Non-pigmented ciliary epithelial cell (primary cell): ENCODE data around the gene RDH14.

ENCODE experiments used
- DNase-seq: peaks from one replicate; pipeline ENCODE4 v3.0.0-alpha.2; 2010; ENCODE audit warnings: low read depth

The RDH14 gene

GRCh38 chr2:18560031-18560796, at the start of gene RDH14:
Gene RDH14 (minus strand): TSS chr2:18560653. CDS start chr2:18560572, 81 bp downstream.
- peak; percentile 64 for DNase-seq

DNA sequence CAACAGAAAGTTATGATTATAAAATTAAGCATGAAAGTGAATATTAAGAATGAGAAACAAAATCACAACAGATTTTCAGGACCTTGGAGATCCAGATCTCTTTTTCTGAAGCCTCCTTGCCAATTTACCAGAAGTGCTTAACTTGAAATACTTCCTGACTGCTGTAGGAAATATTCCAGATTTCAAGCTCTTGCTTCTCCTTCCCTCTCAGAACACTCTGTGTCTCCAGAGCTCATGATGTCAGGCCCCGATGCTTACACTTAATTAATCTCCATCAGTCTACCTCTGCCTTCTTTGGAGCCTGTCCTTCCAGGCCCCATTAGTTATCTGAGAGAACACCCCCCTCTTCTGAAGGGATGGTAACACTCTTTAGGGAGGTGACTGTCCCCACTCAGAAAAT, 49.6 kb upstream of the RDH14 start:
- no peak for DNase-seq

DNA sequence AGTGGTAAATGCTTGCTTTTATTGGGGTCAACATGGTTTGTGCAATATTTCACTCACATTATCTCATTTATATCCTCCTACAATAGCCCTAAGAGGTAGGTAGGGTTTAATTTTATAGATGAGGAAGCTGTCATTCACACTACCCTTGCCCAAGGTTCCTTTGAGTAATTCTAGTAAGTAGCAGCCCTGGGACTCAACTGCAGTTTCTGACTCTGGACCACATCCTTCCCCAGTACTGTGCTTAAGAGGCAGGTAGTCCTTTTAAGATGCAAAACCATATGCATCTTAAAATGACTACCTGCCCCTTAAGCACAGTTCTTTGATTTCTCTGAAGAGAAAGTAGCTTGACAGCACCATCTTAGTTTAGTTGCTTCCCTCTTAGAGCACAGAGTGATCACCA, 44.7 kb upstream of the RDH14 start:
- DNase-seq, result no peak

DNA sequence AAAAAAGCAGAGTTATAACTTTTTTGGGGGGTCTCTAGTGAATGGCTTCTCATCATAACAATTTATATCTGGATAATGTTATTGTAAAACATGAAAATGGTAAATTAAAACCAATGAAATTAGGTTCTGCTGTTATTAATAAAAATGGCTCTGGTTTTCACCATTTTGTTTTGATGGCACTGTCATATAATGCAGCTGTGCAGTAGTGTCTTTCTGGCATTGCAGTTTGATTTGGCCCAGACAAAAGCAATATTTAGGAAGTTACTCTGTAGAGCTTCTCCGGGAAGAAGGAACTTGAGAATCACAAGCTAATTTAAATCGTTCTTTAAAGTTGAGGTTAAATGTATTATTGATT, 44.1 kb upstream of the RDH14 start:
- no peak for DNase-seq

DNA sequence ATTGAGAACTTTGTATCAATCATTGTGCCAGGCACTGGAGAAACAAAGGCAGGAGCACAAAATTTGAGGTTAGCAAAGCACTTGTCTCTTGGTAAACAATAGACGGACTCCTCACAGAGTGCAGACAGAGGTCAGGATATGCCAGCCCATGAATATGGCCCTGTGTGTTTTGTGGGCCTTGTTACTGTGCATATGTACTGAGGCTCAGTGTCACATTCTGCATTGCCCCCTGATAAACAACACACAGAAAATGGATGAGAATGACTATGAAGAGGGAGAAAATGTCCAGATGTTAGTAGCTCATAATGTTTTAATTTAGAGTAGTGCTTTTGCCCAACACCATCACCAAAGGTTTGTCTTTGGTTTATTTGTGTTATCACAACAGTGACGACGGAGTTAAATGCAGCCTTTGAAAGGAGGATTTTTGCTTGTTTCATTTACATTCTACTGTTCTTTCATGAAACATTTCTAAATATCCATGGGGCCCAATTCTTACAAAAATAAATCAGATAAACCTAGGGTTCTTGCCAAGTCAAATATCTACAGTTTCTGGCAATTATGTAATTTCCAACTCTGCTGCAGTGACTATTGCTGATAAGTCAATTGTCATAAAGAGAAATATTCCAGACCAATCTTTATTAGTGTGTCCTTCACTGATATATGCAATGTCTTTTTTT, 43.5 kb upstream of the RDH14 start:
- no peak for DNase-seq

- DNase-seq, result no peak
These were observed 41.8 kb upstream of the RDH14 start for GRCh38 chr2:18602298-18602697.

DNA sequence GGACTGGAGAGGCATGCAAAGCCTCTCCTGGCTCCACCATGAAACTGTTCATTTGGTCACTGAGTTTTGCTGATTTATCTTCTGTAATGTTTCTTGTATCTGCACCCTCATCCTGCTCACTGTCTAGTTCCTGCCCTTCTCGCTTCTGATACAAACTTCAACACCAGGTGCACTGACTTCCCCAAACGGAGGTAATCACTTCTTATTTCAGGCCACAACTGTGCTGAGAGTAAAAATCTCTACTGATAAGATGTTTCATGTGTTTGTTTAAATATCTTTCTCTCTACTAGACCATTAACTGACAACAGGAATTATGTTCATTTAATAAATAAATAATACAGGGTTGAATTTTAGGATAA, 39.8 kb upstream of the RDH14 start:
- DNase-seq, result no peak

DNA sequence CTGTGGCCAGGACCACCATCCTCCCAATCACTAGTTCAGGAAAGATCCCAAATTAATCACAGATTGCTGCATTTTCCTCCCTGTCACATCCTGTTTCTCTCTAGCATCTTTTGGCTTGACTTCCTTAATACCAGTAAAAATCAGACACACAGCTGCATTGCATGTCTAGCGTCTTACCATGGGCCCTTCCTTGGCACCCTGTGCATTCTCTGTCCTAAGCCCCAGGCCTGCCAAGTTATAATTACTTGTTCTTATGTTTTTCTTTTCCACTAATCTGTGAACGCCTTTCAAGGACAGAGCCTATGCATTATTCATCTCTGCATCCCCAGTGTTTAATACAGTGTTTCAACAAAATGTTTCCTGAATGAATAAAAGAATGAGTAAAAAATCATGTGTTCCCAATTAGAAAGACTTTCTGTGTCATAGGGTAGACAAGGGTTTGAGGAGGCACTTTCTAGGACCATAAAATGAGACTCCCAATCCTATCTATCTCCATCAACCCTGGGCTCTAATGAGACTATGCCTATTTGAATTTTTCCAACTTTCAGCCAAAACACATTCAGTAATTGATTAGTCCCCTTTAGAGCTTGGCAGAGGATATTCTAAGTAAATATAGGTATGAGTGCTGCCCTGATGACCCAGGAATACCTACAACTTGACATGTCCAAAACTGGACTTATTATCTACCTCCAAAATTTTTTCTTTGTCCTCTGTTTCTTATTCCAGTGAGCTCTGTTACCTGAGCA, 39.2 kb upstream of the RDH14 start:
- DNase-seq, result no peak

DNA sequence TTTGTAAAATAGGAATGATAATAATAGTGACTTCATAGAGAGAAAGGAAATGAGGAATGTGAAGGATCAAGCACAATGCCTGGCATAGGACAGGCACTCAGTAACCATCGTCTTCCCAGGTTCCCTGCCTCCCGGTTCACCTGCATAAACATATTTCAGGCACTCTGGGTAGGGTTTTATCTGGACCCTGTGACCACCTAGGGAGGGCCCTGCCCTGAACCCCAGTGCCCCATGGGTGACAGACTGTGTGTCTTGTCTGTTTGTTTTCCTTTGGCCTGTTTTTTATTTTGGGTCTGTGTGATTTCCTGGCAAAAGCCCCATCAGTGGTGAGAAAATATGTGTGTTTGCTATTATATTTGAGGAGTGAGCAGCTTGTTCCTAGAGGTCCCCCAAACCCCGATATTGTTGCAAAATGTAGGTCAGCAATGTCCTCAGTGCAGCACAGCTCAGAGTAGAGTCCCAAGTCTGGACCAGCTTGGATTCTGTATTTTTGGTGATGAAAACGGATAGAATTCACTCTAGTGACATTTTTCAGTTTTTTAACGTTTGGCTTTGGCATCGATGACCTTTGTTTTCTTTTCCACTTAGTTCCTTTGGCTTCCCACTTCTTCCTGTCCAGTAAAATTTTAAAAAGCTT, 38.5 kb upstream of the RDH14 start:
- DNase-seq, result no peak

- no peak for DNase-seq
These were observed 37.2 kb upstream of the RDH14 start for GRCh38 chr2:18597618-18598017.

GRCh38 chr2:18596993-18597392, 36.5 kb upstream of the RDH14 start:
- DNase-seq, result no peak

DNA sequence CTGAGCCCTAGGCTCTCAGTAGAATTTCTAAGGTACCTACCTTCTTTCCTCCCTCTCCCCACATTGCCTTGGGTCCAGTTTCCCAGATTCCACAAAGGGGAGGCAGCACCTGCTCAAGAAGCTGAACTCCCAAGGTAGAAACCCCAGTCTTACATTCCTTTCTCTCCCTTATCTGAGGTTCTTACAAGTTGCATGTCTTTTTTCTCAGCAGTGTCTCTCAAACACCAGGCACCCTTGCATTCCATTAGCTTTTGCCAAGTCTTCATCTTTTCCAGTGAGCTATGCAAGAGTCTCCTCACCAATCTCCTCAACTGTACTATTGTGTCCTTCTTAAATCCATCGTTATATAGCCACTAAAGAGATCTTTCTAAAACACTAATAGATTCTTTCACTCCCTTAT, 33.0 kb upstream of the RDH14 start:
- DNase-seq, result no peak

DNA sequence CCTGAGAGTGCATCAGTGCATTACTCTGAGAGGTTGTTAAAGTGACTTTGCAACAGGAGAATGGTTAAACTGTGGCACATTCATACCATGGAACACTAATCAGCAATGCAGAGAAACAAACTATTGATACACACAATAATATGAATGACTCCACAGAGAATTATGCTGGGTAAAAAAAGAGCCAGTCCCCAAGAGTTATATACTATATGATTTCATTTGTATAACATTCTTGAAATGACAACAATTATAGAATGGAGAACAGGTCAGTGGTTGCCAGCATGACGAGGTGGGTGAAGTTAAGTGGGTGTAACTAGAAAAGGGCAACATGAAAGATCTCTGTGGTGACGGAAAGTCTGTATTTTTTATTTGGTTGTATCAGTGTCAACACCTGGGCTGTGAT, 31.9 kb upstream of the RDH14 start:
- no peak for DNase-seq

DNA sequence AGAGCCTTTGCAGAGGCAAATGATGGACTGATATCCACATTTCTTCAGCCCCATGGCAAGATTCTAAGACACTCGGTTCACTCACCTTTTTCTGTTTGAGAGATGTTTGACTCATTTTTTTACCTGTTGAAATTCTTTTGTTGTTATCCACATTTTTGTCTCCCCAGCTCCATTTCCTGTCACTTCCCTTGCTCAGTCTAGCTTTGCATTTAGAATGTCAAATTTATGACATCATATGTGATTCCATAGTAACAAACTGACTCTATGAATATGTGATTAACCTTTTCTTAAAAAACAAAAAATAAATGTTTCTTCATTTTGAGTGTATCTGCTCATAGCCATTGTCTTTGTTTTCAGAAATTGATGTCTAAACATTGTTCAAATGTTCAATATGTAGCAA, 28.9 kb upstream of the RDH14 start, which contains the start of gene NT5C1B:
TSS of gene NT5C1B (minus strand) at position 216 of the 400 bp plus-strand sequence. CDS start at position 115, 101 bp downstream.
- no peak for DNase-seq

DNA sequence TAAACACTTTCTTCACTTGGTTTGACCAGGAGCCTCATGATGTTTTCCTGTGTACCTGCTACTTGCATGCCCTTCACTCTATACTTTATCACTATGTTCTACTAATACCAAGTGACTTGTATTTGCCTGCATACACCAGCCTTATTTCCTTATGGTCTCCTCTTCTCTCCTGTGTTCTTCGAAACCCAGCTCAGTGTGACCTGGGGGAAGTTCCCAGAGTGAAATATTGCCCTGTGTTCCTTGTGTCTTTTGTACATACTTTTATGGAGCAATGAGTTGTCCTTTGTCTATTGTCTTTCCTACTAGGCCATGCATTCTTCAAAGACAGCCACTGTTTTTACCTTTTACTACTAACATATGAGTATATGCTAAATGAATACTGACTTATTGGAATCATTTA, 28.3 kb upstream of the RDH14 start:
- DNase-seq, result no peak

- no peak for DNase-seq
These were observed 27.6 kb upstream of the RDH14 start for GRCh38 chr2:18588049-18588448.

DNA sequence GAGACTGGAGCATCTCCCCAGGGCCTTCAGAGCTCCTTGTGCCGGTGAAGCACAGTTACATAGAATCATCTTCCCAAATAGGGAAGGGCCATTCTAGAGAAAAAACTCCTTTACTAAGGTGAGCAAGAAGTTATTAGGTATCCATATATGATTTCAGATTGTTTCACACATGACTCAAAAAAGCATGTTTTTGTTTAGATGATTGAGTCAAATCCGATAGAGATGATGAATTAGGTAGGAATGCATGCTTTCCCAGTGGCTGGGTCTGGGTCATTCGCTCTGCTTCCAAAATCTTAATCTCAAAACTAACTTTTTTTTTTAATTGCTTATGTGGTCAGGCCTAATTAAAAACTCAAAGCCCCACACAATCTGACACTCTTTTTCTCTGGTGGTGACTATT, 25.1 kb upstream of the RDH14 start:
- no peak for DNase-seq

DNA sequence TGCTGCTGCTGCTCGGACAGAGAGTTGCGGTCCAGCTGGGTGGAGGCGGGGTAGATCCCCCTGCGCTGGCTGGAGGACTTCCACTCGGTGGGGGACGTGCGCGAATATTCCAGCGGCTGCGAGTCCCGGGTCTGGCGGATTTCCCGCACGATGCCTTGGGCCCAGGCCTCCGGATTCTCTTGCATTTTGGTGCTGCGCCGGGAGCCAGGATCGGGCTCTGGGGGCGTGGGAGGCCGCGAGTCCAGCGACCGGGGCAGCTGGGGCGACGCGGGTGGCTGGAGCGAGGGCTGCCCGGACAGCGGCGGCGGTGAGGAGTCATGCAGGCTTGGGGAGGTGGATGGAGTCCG, 24.1 kb upstream of the RDH14 start:
- no peak for DNase-seq

- DNase-seq, result no peak
These were observed 23.6 kb upstream of the RDH14 start for GRCh38 chr2:18583905-18584607.

DNA sequence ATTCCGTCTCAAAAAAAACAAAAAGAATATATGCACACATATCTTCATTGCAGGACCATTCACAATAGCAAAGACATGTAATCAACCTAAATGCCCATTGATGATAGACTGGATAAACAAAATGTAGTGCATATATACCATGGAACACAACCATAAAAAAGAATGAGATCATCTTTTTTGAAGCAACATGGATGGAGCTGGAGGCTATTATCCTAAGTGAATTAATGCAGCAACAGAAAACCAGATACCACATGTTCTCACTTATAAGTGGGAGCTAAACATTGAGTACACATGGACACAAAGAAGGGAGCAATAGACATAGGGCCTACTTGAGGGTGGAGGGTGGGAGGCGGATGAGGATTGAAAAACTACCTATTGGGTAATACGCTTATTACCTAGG, 20.2 kb upstream of the RDH14 start:
- DNase-seq, result no peak

- DNase-seq, result no peak
These were observed 17.6 kb upstream of the RDH14 start for GRCh38 chr2:18578033-18578432.

DNA sequence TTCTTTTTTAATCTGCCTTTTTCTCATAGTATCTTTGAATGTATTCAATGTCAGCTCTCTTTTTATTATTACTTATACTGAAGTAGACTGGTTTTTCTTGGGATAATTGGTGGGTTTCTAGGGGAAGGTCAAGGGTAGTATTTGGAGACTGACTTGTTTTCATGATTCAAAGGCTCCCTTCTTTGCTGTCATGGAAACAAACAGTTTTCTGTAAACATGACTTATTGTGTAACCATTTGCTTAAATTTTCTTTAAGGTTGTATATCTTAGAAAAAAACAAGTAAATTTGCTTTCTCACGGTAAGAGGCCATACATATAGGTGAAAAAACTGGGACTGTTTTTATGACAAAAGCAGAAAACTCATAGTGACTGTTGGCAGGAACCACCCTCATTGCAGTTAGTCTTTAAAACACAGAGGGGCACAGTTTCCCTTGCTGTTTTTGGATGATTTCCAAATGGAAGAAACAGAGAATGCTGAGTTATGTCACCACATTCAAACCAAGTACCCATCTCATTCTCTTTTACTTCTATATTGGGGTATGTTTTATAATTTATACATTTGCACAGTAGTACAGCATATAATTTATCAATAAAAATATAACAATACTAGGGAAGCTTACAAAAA, 5.8 kb upstream of the RDH14 start:
- no peak for DNase-seq
